ENCODE data around the gene AGMAT. TPM values are rescaled to one million over a fixed set of nuclear protein-coding genes. Genes with fewer than 3 reads are reported as not detected.

The AGMAT gene
- total RNA-seq, 4 donors from 2014 or later, result not detected

GRCh38 chr1:15557594-15557993, 27.3 kb downstream of the AGMAT start:
- Histone ChIP-seq H3K27me3 (no peaks in the 10 kb centered on the region), H3K27ac (no peak overlapping the region), H3K9me3 (no peaks in the 10 kb centered on the region), H3K4me1 (no peaks in the 10 kb centered on the region), H3K4me3 (no peak overlapping the region), H3K36me3 (peaks cover 0 to 59% (median 0%) of the 10 kb centered on the region in 3 donors)
- TF ChIP-seq EP300 (IDR thresholded peaks at IDR 0.05) (no peak), POLR2A (IDR thresholded peaks at IDR 0.05) (no peak), CTCF (IDR thresholded peaks at IDR 0.05) (no peak)
- 76 to 83% methylated on average over 2 of the region's 2 CpGs for WGBS, 2 donors
- no peak for DNase-seq (ENCODE audit: low spot score in 2 of 2)

- DNase-seq (ENCODE audit: low spot score in 2 of 2), result no peak
- Histone ChIP-seq H3K27me3 (no peaks in the 10 kb centered on the region), H3K36me3 (peaks cover 0 to 53% (median 0%) of the 10 kb centered on the region in 3 donors), H3K27ac (no peak overlapping the region), H3K4me3 (no peak overlapping the region), H3K4me1 (no peaks in the 10 kb centered on the region), H3K9me3 (no peaks in the 10 kb centered on the region)
- WGBS, 2 donors, result 90 to 93% methylated on average over 2 of the region's 2 CpGs
- no peak for TF ChIP-seq EP300 (IDR thresholded peaks at IDR 0.05)
- TF ChIP-seq POLR2A (IDR thresholded peaks at IDR 0.05), result no peak
- no peak for TF ChIP-seq CTCF (IDR thresholded peaks at IDR 0.05)
These were observed 27.8 kb downstream of the AGMAT start for GRCh38 chr1:15557008-15557407.

- H3K9me3 ChIP-seq, result no peaks in the 10 kb centered on the region
- H3K4me3 ChIP-seq, result no peak overlapping the region
- no peak for DNase-seq (ENCODE audit: low spot score in 2 of 2)
- H3K27ac ChIP-seq, result no peak overlapping the region
- 78 to 81% methylated on average over 6 of the region's 6 CpGs for WGBS, 2 donors
- H3K36me3 ChIP-seq, result peaks cover 0 to 68% (median 11%) of the 10 kb centered on the region in 3 donors
- no peaks in the 10 kb centered on the region for H3K4me1 ChIP-seq
- TF ChIP-seq EP300 (IDR thresholded peaks at IDR 0.05) (no peak), CTCF (IDR thresholded peaks at IDR 0.05) (no peak), POLR2A (IDR thresholded peaks at IDR 0.05) (no peak)
- H3K27me3 ChIP-seq, result no peaks in the 10 kb centered on the region
These were observed 34.3 kb downstream of the AGMAT start for GRCh38 chr1:15550573-15550972.

GRCh38 chr1:15546641-15547040, 38.2 kb downstream of the AGMAT start:
- no peak overlapping the region for H3K4me3 ChIP-seq
- peaks cover 0 to 88% (median 11%) of the 10 kb centered on the region in 3 donors for H3K36me3 ChIP-seq
- H3K27me3 ChIP-seq, result no peaks in the 10 kb centered on the region
- DNase-seq (ENCODE audit: low spot score in 2 of 2), result no peak
- no peaks in the 10 kb centered on the region for H3K9me3 ChIP-seq
- peak overlapping the region in 1 of 4 donors; percentile 41 for H3K27ac ChIP-seq
- TF ChIP-seq EP300 (IDR thresholded peaks at IDR 0.05) (no peak), CTCF (IDR thresholded peaks at IDR 0.05) (no peak), POLR2A (IDR thresholded peaks at IDR 0.05) (no peak)
- H3K4me1 ChIP-seq, result no peaks in the 10 kb centered on the region
- WGBS, 2 donors, result 48 to 86% methylated on average over 2 of the region's 2 CpGs

GRCh38 chr1:15543589-15544568, 41.0 kb downstream of the AGMAT start:
- TF ChIP-seq EP300 (IDR thresholded peaks at IDR 0.05) (no peak), CTCF (IDR thresholded peaks at IDR 0.05) (no peak), POLR2A (IDR thresholded peaks at IDR 0.05) (no peak)
- WGBS, 2 donors, result 90 to 92% methylated on average over 12 of the region's 12 CpGs
- no peak overlapping the region for H3K4me3 ChIP-seq
- H3K36me3 ChIP-seq, result peaks cover 0 to 95% (median 19%) of the 10 kb centered on the region in 3 donors
- no peaks in the 10 kb centered on the region for H3K9me3 ChIP-seq
- no peak overlapping the region for H3K27ac ChIP-seq
- DNase-seq (ENCODE audit: low spot score in 2 of 2), result no peak
- H3K4me1 ChIP-seq, result no peaks in the 10 kb centered on the region
- no peaks in the 10 kb centered on the region for H3K27me3 ChIP-seq

All from tibial nerve (tissue), 4 donors.